Urinary bladder (tissue), 4 donors: ENCODE data around the gene CHMP1A. TPM values are rescaled to one million over a fixed set of nuclear protein-coding genes. Genes with fewer than 3 reads are reported as not detected.
"Not testable (repeated sequence)": the region's sequence is repeated elsewhere in the genome, so short reads cannot be mapped to it uniquely, and the experiment has no call there.

Experiments used
- DNase-seq: peaks from one replicate; pipeline ENCODE4 v3.0.0-alpha.2; 2015; ENCODE audit errors: extremely low spot score
- H3K27ac ChIP-seq: one replicate; pipeline ENCODE4 v1.5.1; 2013; ENCODE audit warnings: low read depth, mild to moderate bottlenecking, moderate library complexity
- H3K36me3 ChIP-seq: one replicate; pipeline ENCODE4 v1.6.1; 2013; ENCODE audit warnings: mild to moderate bottlenecking, moderate library complexity; ENCODE audit not compliant: insufficient read depth
- H3K4me1 ChIP-seq: one replicate; pipeline ENCODE4 v1.6.1; 2013; ENCODE audit warnings: mild to moderate bottlenecking, moderate library complexity; ENCODE audit not compliant: insufficient read depth
- H3K4me3 ChIP-seq: one replicate; pipeline ENCODE4 v1.5.1; 2013; ENCODE audit warnings: low read depth, low read length
- WGBS: extraction: QIAGEN DNeasy Blood & Tissue Kit; methylation state at CpG from one replicate; pipeline ENCODE4 v1.1.7; 2013; 5-methylcytosine and 5-hydroxymethylcytosine counted together
- polyA plus RNA-seq: library from polyadenylated mRNA; stranded (reverse); fragments of 200-250 nt; gene quantifications from one replicate; pipeline ENCODE4 v1.2.3, GENCODE V29; 2013
- total RNA-seq: library from RNA; depleted of rRNA; stranded (reverse); fragments of >200 nt; gene quantifications from one replicate; pipeline ENCODE4 v1.2.3, GENCODE V29; 2014
- donor health status: healthy with polysubstance abuse.
- donor health status: healthy.

The CHMP1A gene
- total and polyA plus RNA-seq, 2 donors, result 27.9 to 85.7 TPM

GRCh38 chr16:89696670-89697128 is 39.2 kb upstream of the CHMP1A start:
- WGBS, result 69% methylated on average over 18 of the region's 18 CpGs
- peaks cover 3% of the 10 kb centered on the region for H3K36me3 ChIP-seq
- no peak overlapping the region for H3K4me3 ChIP-seq
- H3K4me1 ChIP-seq, result peaks cover 4% of the 10 kb centered on the region
- no peak overlapping the region for H3K27ac ChIP-seq
- DNase-seq, result no peak

GRCh38 chr16:89695875-89696669 is 38.6 kb upstream of the CHMP1A start:
- DNase-seq, result no peak
- Histone ChIP-seq H3K4me3 (no peak overlapping the region), H3K27ac (no peak overlapping the region), H3K36me3 (peaks cover 3% of the 10 kb centered on the region), H3K4me1 (peaks cover 4% of the 10 kb centered on the region)
- 79% methylated on average over 25 of the region's 25 CpGs for WGBS

GRCh38 chr16:89695086-89695874 is 37.8 kb upstream of the CHMP1A start:
- H3K36me3 ChIP-seq, result peaks cover 3% of the 10 kb centered on the region
- H3K27ac ChIP-seq, result no peak overlapping the region
- no peaks in the 10 kb centered on the region for H3K4me1 ChIP-seq
- 90% methylated on average over 31 of the region's 31 CpGs for WGBS
- H3K4me3 ChIP-seq, result no peak overlapping the region
- no peak for DNase-seq

DNA sequence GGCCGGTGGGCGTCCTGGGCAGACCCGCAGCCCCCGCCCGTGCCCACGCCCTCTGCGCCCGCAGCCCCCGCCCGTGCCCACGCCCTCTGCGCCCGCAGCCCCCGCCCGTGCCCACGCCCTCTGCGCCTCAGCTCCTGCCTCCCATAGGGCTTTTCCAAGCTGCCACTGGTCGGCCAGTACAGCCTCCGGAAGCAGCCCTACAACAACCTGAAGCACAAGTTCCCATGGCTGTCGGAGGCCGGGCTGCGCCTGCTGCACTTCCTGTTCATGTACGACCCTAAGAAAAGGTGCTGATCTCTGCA is 37.2 kb upstream of the CHMP1A start:
- not testable (repeated sequence) for H3K27ac ChIP-seq, H3K4me3 ChIP-seq, H3K4me1 ChIP-seq, DNase-seq, H3K36me3 ChIP-seq
- WGBS, result 93% methylated on average over 23 of the region's 23 CpGs

- WGBS, result 87% methylated on average over 32 of the region's 32 CpGs
- DNase-seq, result no peak
- Histone ChIP-seq H3K27ac (no peak overlapping the region), H3K4me3 (no peak overlapping the region), H3K4me1 (no peaks in the 10 kb centered on the region), H3K36me3 (peaks cover 3% of the 10 kb centered on the region)
Observed at GRCh38 chr16:89693931-89694783, 36.6 kb upstream of the CHMP1A start.

- peaks cover 3% of the 10 kb centered on the region for H3K36me3 ChIP-seq
- DNase-seq, result no peak
- WGBS, result 94% methylated on average over 11 of the region's 11 CpGs
- H3K4me3 ChIP-seq, result no peak overlapping the region
- no peaks in the 10 kb centered on the region for H3K4me1 ChIP-seq
- no peak overlapping the region for H3K27ac ChIP-seq
Observed at GRCh38 chr16:89693289-89693731, 35.8 kb upstream of the CHMP1A start.

DNA sequence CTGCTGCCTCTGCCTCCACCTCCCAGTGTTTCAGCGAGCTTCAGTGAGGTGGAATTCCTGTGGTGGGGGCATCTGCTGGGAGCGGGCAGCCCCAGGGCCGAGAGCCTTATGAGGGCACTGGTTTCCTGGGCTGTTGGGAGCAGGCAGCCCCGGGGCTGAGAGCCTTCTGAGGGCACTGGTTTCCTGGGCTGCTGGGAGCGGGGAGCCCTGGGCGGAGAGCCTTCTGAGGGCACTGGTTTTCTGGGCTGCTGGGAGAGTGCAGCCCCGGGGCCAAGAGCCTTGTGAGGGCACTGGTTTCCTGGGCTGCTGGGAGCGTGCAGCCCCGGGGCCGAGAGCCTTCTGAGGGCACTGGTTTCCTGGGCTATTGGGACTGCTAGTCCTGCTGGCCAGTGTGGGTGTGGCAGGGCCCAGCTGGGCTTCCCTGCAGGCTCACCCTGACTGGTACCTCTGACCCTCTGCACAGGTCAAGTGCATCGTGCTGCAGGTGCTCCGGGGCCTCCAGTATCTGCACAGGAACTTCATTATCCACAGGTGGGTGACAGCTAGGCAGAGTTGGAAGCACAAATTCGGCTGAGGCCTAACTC is 34.6 kb upstream of the CHMP1A start:
- Histone ChIP-seq H3K27ac (no peak overlapping the region), H3K36me3 (peaks cover 3% of the 10 kb centered on the region), H3K4me3 (no peak overlapping the region), H3K4me1 (no peaks in the 10 kb centered on the region)
- WGBS, result 95% methylated on average over 13 of the region's 13 CpGs
- no peak for DNase-seq

DNA sequence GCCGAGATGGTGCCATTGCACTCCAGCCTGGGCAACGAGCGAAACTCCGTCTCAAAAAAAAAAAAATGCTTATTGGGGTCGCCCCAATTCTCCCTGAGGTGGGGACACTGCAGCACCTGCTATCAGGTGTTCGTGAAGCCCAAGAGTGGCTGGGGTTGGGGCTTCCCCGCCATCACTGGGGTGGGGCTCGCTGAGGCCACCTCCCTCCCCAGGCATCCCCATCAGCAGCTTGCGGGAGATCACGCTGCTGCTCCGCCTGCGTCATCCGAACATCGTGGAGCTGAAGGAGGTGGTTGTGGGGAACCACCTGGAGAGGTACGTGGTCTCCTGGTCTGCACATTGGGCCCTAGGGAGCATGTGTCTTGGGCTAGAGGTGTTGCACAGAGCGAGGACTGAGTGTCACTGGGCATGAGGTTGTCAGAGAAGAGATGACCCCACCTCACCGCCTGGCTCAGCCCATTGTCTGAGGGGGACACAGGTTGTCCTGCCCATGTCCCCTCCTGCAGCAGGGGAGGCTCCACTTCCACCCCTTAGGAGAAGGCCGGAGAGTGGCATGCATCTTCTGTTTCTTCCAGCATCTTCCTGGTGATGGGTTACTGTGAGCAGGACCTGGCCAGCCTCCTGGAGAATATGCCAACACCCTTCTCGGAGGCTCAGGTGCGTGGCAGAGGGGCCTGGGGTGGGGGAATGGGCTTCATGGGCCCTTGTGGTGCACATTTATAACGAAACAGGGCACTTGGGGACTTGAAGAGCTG is 33.9 kb upstream of the CHMP1A start:
- no peak for DNase-seq
- Histone ChIP-seq H3K36me3 (peaks cover 3% of the 10 kb centered on the region), H3K27ac (no peak overlapping the region), H3K4me1 (no peaks in the 10 kb centered on the region), H3K4me3 (no peak overlapping the region)
- WGBS, result 97% methylated on average over 21 of the region's 21 CpGs

DNA sequence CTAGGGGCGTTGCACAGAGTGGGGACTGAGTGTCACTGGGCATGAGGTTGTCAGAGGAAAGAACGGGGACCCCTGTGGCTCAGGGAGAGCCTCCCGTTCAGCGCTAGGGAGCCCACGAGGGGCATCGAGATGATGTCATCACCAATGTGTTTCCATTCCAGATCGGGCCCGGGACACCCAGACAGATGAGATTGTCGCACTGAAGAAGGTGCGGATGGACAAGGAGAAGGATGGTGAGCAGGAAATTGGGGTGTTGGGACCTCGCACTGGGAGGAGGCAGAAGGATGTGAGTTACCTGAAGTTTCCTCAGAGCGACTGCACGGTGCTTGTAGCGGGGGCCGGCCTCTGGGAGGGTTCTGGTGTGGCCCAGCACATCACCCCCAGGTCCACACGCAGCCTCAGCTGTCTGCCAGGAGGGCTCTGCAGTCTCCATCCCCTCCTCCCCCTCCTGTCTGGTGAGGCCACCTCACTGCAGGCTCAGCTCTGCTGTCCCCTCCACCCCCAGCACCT is 32.9 kb upstream of the CHMP1A start:
- Histone ChIP-seq H3K4me1 (no peaks in the 10 kb centered on the region), H3K36me3 (peaks cover 3% of the 10 kb centered on the region), H3K27ac (no peak overlapping the region), H3K4me3 (no peak overlapping the region)
- no peak for DNase-seq
- WGBS, result 89% methylated on average over 16 of the region's 16 CpGs

- not testable (repeated sequence) for H3K4me1 ChIP-seq, H3K4me3 ChIP-seq, H3K36me3 ChIP-seq, H3K27ac ChIP-seq, DNase-seq
- WGBS, result 96% methylated on average over 4 of the region's 4 CpGs
Observed at GRCh38 chr16:89689621-89690020, 32.1 kb upstream of the CHMP1A start.

DNA sequence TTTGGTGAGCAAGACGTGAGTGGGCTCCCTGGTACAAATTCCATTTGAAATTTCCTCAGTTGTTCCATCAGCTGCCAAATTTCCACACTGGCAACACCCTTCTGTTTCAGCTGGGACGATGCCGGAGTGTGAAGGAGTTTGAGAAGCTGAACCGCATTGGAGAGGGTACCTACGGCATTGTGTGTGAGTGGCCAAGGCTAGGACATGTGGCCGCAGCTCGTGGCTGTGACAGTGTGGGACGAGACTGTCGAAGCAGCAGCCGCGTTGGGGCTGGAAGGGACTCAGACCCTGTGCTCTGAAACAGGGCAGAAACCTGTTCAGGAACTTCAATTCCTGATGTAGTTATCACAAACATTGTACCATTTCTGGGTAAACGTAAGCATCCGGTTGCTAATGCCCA is 31.6 kb upstream of the CHMP1A start:
- no peak overlapping the region for H3K27ac ChIP-seq
- no peaks in the 10 kb centered on the region for H3K4me1 ChIP-seq
- peaks cover 3% of the 10 kb centered on the region for H3K36me3 ChIP-seq
- DNase-seq, result no peak
- WGBS, result 92% methylated on average over 13 of the region's 13 CpGs
- no peak overlapping the region for H3K4me3 ChIP-seq

DNA sequence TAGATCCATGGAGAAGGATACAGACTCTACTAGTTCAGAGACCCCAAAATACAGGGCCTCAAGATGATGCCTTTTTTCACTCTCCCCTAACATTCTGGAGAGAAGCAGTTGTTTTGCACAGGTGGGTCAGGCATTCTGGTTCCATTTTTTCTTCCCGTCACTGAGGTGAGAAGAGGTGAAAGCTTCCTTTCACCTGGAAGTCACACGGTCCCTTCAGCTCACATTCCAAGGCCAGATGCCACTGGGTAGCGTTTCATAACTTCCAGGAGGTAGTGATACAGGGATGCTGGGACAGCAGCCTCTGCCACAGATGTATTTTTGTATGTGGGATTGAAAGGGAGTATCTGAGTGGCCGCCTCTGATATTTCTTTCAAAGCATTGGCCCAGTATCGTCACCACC is 30.9 kb upstream of the CHMP1A start:
- Histone ChIP-seq H3K4me3 (no peak overlapping the region), H3K36me3 (peaks cover 3% of the 10 kb centered on the region), H3K4me1 (no peaks in the 10 kb centered on the region), H3K27ac (no peak overlapping the region)
- 91% methylated on average over 5 of the region's 5 CpGs for WGBS
- no peak for DNase-seq
